ENCODE data around the gene NFATC3. TPM values are rescaled to one million over a fixed set of nuclear protein-coding genes. Genes with fewer than 3 reads are reported as not detected.
A peak's percentile ranks its signal among the peaks of the same experiment; 100 is the strongest.

The NFATC3 gene
- total and polyA plus RNA-seq, 11 donors = 5.9 to 35.1 (median 24.2) TPM

DNA sequence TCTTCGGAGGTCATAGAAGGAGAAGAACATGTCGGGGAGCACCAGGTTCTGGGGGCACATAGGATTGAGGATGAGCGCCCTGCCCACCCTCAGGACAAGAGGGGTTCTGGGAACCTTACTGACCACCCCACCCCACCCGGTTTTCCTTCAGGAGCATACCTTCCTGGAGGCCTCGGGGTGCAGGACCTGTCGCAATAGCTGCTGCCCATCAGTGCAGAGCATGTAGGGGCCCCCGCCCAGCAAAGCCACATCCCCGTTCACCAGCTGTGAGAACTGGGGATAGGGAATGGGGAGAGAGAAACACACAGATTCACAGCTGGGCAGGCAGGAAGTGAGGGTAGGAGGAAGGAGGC lies 148.6 kb downstream of the NFATC3 start:
- H3K36me3 ChIP-seq = peaks cover 0 to 12% (median 0%) of the 10 kb centered on the region in 9 donors
- DNase-seq (peak in 1 of 5 donors; percentile 55), ATAC-seq (no peak)
- H3K27ac ChIP-seq = no peak overlapping the region
- intact Hi-C loops (cut with DNase I) = loop anchor here in 5 of 10 donors (5.0 to 10.0 kb wide), 4 partner anchors 242 to 1489 kb away; partner anchors contain the start of genes RANBP10 (in 1 of the 5), SLC12A4 (in 1 of the 5) and TSNAXIP1 (in 1 of the 5)
- 81 to 89% (median 83%) methylated on average over 8 of the region's 8 CpGs for WGBS, 4 donors
- peaks cover 0 to 7% (median 0%) of the 10 kb centered on the region in 9 donors for H3K27me3 ChIP-seq
- no peak overlapping the region for H3K4me3 ChIP-seq
- H3K4me1 ChIP-seq = peaks cover 0 to 42% (median 20%) of the 10 kb centered on the region in 12 donors
- TF ChIP-seq, protein P1, sequence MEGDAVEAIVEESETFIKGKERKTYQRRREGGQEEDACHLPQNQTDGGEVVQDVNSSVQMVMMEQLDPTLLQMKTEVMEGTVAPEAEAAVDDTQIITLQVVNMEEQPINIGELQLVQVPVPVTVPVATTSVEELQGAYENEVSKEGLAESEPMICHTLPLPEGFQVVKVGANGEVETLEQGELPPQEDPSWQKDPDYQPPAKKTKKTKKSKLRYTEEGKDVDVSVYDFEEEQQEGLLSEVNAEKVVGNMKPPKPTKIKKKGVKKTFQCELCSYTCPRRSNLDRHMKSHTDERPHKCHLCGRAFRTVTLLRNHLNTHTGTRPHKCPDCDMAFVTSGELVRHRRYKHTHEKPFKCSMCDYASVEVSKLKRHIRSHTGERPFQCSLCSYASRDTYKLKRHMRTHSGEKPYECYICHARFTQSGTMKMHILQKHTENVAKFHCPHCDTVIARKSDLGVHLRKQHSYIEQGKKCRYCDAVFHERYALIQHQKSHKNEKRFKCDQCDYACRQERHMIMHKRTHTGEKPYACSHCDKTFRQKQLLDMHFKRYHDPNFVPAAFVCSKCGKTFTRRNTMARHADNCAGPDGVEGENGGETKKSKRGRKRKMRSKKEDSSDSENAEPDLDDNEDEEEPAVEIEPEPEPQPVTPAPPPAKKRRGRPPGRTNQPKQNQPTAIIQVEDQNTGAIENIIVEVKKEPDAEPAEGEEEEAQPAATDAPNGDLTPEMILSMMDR (IDR thresholded peaks at IDR 0.05) = no peak
- no peak for TF ChIP-seq POLR2A (IDR thresholded peaks at IDR 0.05)
- H3K9me3 ChIP-seq = no peaks in the 10 kb centered on the region

DNA sequence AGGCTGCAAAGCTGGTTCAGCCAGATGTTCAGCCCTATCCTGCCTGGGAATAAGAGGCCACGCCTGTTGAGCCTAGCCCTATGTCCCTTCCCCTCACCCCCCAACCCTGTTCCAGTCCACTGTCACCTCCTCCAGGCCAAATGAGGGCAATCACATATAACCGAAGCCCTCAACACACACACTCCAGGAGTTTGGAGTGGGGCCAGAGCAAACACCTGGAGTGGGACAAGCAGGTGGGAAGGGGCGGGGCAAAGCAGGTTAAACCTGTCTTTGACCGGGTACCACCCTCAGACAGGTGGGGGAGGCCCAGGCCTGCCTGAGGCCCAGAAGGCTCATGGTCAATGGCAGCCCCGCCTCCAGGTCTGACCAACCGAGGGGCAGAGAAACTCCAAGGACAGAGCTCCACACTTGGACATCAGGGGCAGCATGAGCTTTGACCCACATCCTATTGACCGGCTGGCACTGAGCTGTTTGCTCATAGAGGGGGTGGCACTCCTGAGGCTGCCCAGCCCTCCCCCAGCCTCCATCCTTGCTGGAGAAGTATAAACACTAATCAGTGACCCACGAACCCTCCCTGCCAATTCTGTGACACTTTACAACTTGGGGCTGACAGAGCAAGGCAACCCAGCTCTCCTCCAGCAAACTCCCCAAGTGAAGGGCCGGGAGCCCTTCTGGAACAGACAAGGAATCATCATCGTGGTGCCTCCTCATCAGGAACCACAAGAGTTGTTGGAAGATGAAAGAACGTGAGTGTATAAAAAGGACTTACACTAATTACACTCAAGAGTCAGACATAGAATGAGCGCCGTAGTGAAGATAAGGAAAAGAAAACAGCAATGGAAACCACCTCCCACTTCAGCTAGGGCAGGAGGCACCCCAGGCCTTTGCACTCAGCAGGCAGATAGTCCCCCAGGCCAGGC lies 149.3 kb downstream of the NFATC3 start:
- ATAC-seq = no peak
- Histone ChIP-seq H3K4me3 (no peak overlapping the region), H3K36me3 (peaks cover 0 to 12% (median 0%) of the 10 kb centered on the region in 9 donors), H3K4me1 (peaks cover 0 to 36% (median 19%) of the 10 kb centered on the region in 12 donors), H3K27me3 (peaks cover 0 to 7% (median 0%) of the 10 kb centered on the region in 9 donors), H3K9me3 (no peaks in the 10 kb centered on the region), H3K27ac (no peak overlapping the region)
- intact Hi-C loops (cut with DNase I) = loop anchor here in 5 of 10 donors (5.0 to 10.0 kb wide), 4 partner anchors 242 to 1490 kb away; partner anchors contain the start of genes RANBP10 (in 1 of the 5), SLC12A4 (in 1 of the 5) and TSNAXIP1 (in 1 of the 5)
- 62 to 73% (median 70%) methylated on average over 11 to 13 of the region's 13 CpGs for WGBS, 4 donors
- TF ChIP-seq, protein P1 (IDR thresholded peaks at IDR 0.05) = no peak
- no peak for TF ChIP-seq POLR2A (IDR thresholded peaks at IDR 0.05)
- DNase-seq = peak in 2 of 5 donors; percentile 23 to 60

DNA sequence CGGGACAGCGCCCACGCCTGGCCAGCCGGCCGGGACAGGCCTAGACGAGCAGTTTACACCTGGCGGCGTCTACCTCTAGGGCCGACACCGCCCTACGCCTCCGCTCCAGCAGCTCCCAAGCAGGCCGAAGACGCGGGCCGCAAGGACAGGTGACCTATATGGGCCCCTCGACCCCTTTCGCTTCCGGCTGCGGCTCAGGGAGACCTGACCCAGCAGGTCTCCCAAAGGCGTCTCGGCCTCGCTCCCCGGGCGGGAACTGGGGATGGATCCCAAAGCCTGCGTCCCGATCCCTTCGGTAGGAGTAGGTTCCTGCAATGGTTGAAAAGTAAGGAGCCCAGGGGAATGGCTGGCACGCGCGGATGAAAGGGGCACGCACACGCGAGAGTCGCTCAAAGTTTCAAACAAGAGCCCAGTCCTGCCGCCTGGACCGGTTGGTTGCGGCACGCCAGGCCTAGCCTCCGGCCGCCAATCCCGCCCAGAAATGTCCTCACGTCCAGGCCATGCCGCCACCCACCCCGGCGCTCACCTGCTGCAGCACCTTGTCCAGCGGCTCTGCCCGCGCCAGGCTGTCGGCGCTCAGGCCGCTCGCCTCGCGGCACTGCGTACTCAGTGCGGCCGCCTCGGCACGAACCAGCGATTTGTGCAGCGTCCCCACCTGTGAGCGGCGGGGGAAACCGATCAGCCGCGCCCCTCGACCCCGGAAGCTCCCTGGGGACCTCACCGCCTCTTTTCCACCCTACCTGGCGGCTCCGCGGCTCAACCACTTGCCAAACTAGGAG lies 150.1 kb downstream of the NFATC3 start:
- TF ChIP-seq, protein P1 (IDR thresholded peaks at IDR 0.05) = no peak
- TF ChIP-seq POLR2A (IDR thresholded peaks at IDR 0.05) = no peak
- WGBS, 4 donors = 61 to 66% (median 66%) methylated on average over 55 to 73 of the region's 73 CpGs
- peak overlapping the region in 1 of 12 donors; percentile 38 for H3K27ac ChIP-seq
- ATAC-seq = no peak
- intact Hi-C loops (cut with DNase I) = loop anchor here in 3 of 10 donors (10.0 kb wide), 3 partner anchors 270 to 1490 kb away; partner anchors contain the start of genes RANBP10 (in 1 of the 3), SLC12A4 (in 1 of the 3) and TSNAXIP1 (in 1 of the 3)
- H3K4me1 ChIP-seq = peaks cover 0 to 41% (median 19%) of the 10 kb centered on the region in 12 donors
- H3K36me3 ChIP-seq = peaks cover 0 to 10% (median 0%) of the 10 kb centered on the region in 9 donors
- peak overlapping the region in 10 of 12 donors; percentile 15 to 65 (median 35) for H3K4me3 ChIP-seq
- DNase-seq = peak in 2 of 5 donors; percentile 16 to 66
- peaks cover 0 to 7% (median 0%) of the 10 kb centered on the region in 9 donors for H3K27me3 ChIP-seq
- H3K9me3 ChIP-seq = no peaks in the 10 kb centered on the region

All from heart left ventricle (tissue), 16 donors.